Measurements from ENCODE around the gene SLC6A18. TPM values are rescaled to one million over a fixed set of nuclear protein-coding genes. Genes with fewer than 3 reads are reported as not detected.

SLC6A18 gene
- total RNA-seq, 1 donor from 2014 or later: not detected

DNA sequence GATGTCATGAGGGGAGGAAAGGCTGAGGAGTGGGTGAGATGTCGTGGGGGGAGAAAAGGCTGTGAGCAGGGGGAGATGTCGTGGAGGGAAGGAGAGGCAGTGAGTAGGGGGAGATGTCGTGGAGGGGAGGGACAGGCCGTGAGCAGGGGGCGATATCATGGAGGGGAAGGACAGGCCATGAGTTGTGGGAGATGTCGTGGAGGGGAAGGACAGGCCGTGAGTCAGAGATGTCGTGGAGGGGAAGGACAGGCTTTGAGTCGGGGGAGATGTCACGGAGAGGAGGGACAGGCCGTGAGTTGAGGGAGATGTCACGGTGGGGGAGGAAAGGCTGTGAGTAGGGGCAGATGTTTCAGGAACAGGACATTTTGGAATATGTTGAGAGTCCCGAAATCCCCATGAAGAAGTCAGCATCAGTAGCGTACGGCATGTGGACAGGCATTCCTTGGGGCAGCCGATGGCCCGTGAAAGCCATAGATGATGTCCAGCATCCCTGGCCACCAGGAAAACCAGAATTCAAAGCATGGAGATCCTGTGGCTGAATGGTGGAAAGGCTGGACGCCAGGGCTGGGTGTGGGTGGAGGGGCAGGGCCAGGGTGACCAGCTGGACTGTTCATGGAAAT lies 32.1 kb upstream of the SLC6A18 start:
- ATAC-seq (ENCODE audit: low read depth): no peak
- CTCF ChIA-PET: no interaction called here

DNA sequence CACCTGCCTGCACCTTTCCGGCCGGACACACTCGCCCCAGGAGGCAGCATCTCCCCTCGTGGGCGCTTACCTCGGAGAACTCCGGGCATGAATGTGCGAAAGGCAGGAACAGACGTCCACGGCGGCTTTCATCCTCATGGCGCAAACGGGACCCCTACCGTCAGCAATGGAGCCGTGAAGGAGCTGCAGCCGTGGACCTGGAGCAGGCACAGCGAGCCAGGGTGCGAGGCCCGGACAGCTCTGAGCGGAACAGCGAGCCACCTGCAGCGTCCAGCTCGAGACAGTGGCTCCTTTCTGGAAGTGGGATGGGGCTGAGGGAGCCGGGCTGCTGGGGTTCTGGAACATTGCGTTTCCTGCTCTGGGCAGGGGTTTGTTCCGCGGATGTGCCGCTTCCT lies 31.6 kb upstream of the SLC6A18 start:
- Mint-ChIP-seq H3K9me3 (no peaks in the 10 kb centered on the region), H3K27ac (no peak overlapping the region), H3K36me3 (ENCODE audit: low read depth) (no peaks in the 10 kb centered on the region), H3K4me1 (peaks cover 3% of the 10 kb centered on the region), H3K27me3 (peaks cover 17% of the 10 kb centered on the region), H3K4me3 (no peak overlapping the region)
- ChIA-PET POLR2A (no interaction called here), CTCF (no interaction called here)
- intact Hi-C loops (cut with micrococcal nuclease): no loop called here
- no peak for ATAC-seq (ENCODE audit: low read depth)
- no peak for DNase-seq
- TF ChIP-seq, protein P1, sequence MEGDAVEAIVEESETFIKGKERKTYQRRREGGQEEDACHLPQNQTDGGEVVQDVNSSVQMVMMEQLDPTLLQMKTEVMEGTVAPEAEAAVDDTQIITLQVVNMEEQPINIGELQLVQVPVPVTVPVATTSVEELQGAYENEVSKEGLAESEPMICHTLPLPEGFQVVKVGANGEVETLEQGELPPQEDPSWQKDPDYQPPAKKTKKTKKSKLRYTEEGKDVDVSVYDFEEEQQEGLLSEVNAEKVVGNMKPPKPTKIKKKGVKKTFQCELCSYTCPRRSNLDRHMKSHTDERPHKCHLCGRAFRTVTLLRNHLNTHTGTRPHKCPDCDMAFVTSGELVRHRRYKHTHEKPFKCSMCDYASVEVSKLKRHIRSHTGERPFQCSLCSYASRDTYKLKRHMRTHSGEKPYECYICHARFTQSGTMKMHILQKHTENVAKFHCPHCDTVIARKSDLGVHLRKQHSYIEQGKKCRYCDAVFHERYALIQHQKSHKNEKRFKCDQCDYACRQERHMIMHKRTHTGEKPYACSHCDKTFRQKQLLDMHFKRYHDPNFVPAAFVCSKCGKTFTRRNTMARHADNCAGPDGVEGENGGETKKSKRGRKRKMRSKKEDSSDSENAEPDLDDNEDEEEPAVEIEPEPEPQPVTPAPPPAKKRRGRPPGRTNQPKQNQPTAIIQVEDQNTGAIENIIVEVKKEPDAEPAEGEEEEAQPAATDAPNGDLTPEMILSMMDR (IDR thresholded peaks at IDR 0.05): no peak

More for the DNA sequence above, 32.1 kb upstream of the SLC6A18 start:
- no peak overlapping the region for H3K4me3 Mint-ChIP-seq
- no peaks in the 10 kb centered on the region for H3K36me3 Mint-ChIP-seq (ENCODE audit: low read depth)
- H3K27ac Mint-ChIP-seq: no peak overlapping the region
- peaks cover 3% of the 10 kb centered on the region for H3K4me1 Mint-ChIP-seq
- TF ChIP-seq, protein P1 (IDR thresholded peaks at IDR 0.05): no peak
- H3K9me3 Mint-ChIP-seq: no peaks in the 10 kb centered on the region
- POLR2A ChIA-PET: no interaction called here
- intact Hi-C loops (cut with micrococcal nuclease): no loop called here
- no peak for DNase-seq
- peaks cover 20% of the 10 kb centered on the region for H3K27me3 Mint-ChIP-seq

DNA sequence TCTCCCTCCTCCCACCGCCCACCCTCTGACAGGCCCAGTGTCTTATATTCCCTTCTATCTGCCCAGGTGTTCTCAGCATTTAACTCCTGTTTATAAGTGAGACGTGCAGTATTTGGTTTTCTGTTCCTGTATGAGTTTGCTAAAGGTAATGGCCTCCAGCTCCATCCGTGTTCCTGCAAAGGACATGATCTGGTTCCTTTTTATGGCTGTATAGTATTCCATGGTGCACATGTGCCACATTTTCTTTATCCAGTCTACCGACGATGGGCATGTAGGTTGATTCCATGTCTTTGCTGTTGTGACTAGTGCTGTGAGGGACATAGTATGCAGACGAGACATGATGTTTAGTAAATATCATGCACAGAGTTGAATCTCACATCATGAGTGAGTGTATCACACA lies 30.8 kb upstream of the SLC6A18 start:
- no peak overlapping the region for H3K4me3 Mint-ChIP-seq
- intact Hi-C loops (cut with micrococcal nuclease): no loop called here
- ChIA-PET POLR2A (no interaction called here), CTCF (no interaction called here)
- peaks cover 12% of the 10 kb centered on the region for H3K27me3 Mint-ChIP-seq
- DNase-seq: no peak
- H3K9me3 Mint-ChIP-seq: no peaks in the 10 kb centered on the region
- ATAC-seq (ENCODE audit: low read depth): no peak
- TF ChIP-seq, protein P1 (IDR thresholded peaks at IDR 0.05): no peak
- no peak overlapping the region for H3K27ac Mint-ChIP-seq
- H3K36me3 Mint-ChIP-seq (ENCODE audit: low read depth): no peaks in the 10 kb centered on the region
- H3K4me1 Mint-ChIP-seq: peaks cover 3% of the 10 kb centered on the region

- intact Hi-C loops (cut with micrococcal nuclease): no loop called here
- POLR2A ChIA-PET: no interaction called here
- CTCF ChIA-PET: no interaction called here
Measured at GRCh38 chr5:1195439-1195838, 29.7 kb upstream of the SLC6A18 start.

DNA sequence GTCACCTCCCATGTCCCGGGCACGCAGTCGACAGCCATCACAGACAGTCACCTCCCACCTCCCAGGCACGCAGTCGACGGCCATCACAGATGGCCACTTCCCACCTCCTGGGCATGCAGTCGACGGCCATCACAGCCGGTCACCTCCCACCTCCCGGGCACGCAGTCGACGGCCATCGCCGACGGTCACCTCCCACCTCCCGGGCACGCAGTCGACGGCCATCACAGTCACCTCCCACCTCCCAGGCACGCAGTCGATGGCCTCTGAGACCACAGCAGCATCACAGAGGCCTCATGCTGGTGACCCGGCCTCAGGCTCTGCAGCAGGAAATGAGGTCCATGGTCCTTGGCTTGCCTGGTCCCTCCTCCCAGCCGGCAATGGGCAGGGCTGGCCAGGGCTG lies 29.3 kb upstream of the SLC6A18 start:
- ATAC-seq (ENCODE audit: low read depth): no peak
- intact Hi-C loops (cut with micrococcal nuclease): no loop called here
- H3K27me3 Mint-ChIP-seq: peaks cover 3% of the 10 kb centered on the region

More at GRCh38 chr5:1195439-1195838, 29.7 kb upstream of the SLC6A18 start:
- no peaks in the 10 kb centered on the region for H3K36me3 Mint-ChIP-seq (ENCODE audit: low read depth)
- no peak for ATAC-seq (ENCODE audit: low read depth)
- no peak overlapping the region for H3K4me3 Mint-ChIP-seq
- no peaks in the 10 kb centered on the region for H3K9me3 Mint-ChIP-seq
- peaks cover 7% of the 10 kb centered on the region for H3K27me3 Mint-ChIP-seq
- no peak overlapping the region for H3K27ac Mint-ChIP-seq
- peaks cover 3% of the 10 kb centered on the region for H3K4me1 Mint-ChIP-seq
- no peak for DNase-seq
- TF ChIP-seq, protein P1 (IDR thresholded peaks at IDR 0.05): no peak

More for the DNA sequence above, 29.3 kb upstream of the SLC6A18 start:
- POLR2A ChIA-PET: no interaction called here
- no peak for DNase-seq
- TF ChIP-seq, protein P1 (IDR thresholded peaks at IDR 0.05): no peak
- Mint-ChIP-seq H3K27ac (no peak overlapping the region), H3K36me3 (ENCODE audit: low read depth) (no peaks in the 10 kb centered on the region), H3K9me3 (no peaks in the 10 kb centered on the region), H3K4me1 (peaks cover 2% of the 10 kb centered on the region), H3K4me3 (no peak overlapping the region)
- CTCF ChIA-PET: no interaction called here

Data from activated B cell treated with CpG ODN at 0.5 μM for 24 hours (primary cell).